CD4-positive, alpha-beta T cell treated with Interferon gamma for 1 hour (primary cell): ENCODE results near the gene HSPBAP1.
A peak's percentile ranks its signal among the peaks of the same experiment; 100 is the strongest.
"Not testable (repeated sequence)": the region's sequence is repeated elsewhere in the genome, so short reads cannot be mapped to it uniquely, and the experiment has no call there.

ENCODE experiments used
- DNase-seq: peaks from one replicate; pipeline ENCODE4 v3.0.0-alpha.2; 2020

Gene HSPBAP1

GRCh38 chr3:122782804-122783203, 10.8 kb downstream of the HSPBAP1 start:
- no peak for DNase-seq

DNA sequence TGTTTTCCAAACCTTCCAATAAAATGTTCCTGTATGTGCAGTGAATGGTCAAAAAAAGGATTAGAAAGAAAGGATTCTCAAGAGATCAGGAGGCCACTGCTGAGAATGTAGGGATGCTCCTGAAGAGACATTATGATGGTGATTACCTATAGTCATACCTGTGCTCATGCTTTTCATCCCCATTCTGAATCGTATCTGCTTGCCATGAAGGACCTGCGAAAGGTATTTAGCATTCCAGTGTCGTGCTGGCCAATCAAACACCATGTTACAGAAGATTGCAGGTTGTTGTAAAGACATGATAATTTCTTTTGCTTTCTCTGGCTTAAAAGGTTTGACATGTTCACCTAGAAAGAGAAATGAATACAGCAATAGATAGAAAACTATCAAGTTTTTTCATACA, 16.1 kb downstream of the HSPBAP1 start:
- DNase-seq = no peak

- DNase-seq = no peak
Observed at GRCh38 chr3:122776675-122777468, 16.8 kb downstream of the HSPBAP1 start.

- no peak for DNase-seq
Observed at GRCh38 chr3:122774564-122774963, 19.1 kb downstream of the HSPBAP1 start.

GRCh38 chr3:122773944-122774509, 19.6 kb downstream of the HSPBAP1 start:
- DNase-seq = no peak

GRCh38 chr3:122772827-122773226, 20.8 kb downstream of the HSPBAP1 start:
- DNase-seq = no peak

DNA sequence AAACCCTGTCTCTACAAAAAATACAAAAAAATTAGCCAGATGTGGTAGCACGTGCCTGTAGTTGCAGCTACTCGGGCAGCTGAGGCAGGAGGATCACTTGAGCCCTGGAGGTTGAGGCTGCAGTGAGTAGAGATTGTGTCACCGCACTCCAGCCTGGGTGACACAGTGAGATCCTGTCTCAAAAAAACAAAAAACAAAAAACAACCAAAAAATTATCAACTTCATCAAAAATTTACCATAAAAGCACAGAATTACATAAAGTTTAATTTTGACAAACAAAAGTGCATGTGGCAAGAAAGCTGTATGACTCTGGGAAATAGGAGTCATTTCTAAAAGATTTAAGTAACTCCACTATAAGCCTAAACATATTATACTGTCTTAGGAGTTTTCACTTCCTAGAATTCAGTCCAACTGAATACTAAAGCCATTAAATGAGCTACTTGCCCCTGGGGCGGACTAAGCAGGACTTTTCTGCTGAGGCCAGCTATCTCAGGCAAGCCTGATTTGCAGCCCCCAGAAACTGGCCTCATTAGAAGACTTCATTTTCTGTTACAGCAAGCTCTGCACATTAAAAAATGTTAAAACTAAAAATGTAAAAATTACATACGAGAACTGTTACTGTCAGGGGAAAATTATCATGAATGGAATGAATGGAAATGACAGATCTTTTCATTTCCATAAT, 23.0 kb downstream of the HSPBAP1 start:
- peak; percentile 26 for DNase-seq

GRCh38 chr3:122767540-122768372, 25.9 kb downstream of the HSPBAP1 start:
- DNase-seq = no peak

DNA sequence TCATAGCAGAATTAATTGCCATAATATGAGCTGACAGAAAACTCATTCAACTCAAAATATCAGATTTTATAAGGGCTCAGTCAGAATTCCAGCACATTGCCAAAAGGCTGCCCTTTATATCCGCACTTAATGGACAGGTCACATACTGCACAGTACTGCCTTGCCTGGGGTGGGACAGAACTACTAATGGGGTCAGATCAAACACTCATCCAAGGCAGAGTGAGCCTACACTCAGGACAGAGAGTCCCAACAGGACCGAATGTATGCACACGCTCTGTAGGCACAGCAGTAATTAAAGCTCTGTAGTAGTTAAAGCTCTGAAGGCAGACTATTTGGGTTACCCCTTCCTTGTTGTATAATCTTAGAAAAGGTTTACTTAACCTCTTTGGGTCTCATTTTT, 27.2 kb downstream of the HSPBAP1 start:
- DNase-seq = no peak

GRCh38 chr3:122760453-122761271, 33.0 kb downstream of the HSPBAP1 start:
- DNase-seq = no peak

DNA sequence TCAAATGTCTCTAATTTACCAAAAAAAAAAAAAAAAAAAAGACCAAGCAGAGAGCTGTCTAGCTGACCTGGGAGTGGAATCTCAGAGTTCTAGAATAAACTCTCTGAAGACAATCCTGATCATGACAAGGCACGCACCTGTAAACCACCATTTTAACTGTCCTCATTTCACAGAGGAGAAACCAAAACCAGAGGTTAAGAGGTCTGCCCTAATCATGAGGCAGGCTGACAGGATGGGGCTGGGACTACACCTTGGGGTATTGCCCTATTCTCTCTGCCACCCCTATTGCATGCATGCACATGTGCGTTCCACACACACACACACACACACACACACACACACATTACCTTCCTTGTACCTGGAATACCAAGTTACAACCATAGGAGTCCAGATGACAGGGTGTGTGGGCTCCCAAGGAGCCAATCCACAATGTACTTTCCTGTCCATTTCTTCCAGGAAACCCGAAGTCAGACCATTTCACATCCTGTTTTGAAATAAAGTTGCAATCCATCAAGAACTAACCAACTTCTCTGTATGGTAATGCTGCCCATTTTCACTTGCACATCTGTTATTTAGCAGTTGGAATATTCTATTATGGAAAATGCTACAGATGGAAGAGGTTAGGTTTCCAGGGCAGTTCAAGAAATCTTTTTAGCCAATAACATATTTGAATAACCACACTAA, 34.6 kb downstream of the HSPBAP1 start:
- no peak for DNase-seq

GRCh38 chr3:122755491-122755890, 38.1 kb downstream of the HSPBAP1 start:
- no peak for DNase-seq

GRCh38 chr3:122754929-122755328, 38.7 kb downstream of the HSPBAP1 start:
- no peak for DNase-seq

DNA sequence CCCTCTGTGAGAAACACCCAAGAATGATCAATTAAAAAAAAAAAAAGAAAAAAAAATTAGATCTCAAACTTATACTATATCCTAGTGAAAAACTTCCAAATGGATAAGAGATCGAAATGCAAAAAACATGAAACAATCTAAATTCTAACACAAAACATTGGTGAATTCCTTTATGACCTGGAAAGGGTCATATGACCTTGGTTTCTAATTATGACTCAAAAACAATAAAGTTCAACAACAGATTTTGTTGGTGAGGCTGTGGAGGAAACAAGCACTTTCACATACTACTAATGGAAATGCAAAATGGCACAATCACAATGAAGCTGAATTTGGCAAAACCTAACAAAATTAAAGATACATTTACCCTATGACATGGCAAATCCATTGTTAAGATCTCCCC, 45.3 kb downstream of the HSPBAP1 start:
- DNase-seq = no peak

DNA sequence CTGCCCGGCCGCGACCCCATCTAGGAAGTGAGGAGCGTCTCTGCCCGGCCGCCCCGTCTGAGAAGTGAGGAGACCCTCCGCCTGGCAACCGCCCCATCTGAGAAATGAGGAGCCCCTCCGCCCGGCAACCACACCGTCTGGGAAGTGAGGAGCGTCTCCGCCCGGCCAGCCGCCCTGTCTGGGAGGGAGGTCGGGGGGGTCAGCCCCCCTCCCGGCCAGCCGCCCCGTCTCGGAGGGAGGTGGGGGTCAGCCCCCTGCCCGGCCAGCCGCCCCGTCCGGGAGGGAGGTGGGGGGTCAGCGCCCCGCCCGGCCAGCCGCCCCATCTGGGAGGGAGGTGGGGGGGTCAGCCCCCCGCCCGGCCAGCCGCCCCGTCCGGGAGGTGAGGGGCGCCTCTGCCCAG, 46.3 kb downstream of the HSPBAP1 start:
- DNase-seq = not testable (repeated sequence)

DNA sequence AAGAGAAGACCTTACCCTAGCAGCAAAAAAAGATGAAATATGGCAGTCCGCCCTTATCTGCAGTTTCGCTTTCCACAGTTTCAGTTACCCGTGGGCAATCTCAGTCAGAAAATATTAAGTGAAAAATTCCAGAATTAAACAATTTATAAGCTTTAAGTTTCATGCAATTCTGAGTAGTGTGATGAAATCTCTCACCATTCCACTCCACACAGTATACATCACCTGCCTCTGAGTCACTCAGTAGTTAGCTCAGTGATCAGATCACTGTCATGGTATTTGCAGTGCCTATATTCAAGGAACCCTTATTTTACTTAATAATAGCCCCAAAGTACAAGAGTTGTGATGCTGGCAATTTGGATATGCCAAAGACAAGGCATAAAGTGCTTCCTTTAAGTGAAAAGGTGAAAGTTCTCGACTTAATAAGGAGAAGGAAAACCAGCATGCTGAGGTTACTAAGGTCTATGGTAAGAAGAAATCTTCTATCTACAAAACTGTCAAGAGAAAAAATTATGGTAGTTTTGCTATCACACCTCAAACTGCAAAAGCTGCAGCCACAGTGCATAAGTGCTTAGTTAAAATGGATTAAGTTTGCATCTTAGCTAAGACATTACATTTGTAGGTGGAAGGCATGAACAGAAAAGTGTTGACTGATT, 48.1 kb downstream of the HSPBAP1 start:
- no peak for DNase-seq

DNA sequence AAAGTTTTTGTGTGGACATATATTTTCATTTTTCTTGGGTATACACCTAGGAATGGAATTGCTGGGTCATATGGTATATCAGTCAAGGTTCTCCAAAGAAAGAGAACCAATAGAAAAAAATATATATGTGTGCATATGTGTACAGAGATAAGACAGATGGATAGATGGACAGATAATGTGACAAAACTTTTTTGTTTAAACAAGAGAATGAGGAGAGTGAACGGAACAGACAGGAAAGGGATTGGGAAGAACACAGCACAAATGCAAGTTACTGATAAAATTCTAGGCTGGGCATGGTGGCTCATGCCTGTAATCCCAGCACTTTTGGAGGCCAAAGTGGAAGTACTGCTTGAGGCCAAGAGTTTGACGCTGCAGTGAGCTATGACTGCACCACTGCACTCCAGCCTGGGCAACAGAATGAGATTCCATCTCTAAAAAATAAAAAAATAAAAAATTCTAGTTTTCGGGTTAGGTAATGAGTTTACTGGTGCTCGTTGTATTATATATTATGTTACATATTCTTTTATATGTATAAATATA, 50.0 kb downstream of the HSPBAP1 start:
- DNase-seq = no peak

DNA sequence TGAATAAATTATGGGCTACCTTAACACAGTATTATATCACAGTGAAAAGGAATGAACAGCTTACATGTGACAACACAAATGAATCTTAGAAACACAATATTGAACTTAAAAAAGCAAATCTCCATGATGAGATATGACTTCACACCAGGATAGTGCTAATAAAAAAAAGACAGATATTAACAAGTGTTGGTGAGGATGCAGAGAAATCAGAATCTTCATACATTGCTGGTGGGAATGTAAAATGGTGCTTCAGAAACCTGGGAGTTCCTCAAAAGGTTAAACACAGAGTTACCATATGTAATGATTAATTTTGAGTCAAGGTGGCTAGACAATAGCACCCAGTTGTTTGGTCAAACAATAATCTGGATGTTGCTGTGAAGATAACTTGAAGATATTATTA, 51.4 kb downstream of the HSPBAP1 start:
- DNase-seq = no peak

DNA sequence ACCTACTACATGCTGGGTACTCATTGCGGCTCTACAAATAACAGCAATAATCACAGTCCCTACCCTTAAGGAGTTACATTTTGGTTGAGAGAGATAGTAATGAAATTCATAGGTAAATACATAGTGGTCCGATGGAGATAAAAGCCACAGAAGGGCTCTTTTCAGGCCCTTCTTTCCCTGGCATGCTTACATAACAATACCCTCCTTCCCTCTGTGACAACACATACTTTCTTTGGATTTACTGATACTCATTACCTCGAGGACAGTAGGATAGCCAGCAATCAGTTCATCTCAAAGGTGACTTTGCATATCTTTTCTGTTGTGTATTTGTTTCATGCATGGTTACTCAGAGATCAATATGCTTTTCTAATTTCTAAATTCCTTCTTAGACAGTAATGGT, 54.5 kb downstream of the HSPBAP1 start:
- no peak for DNase-seq

DNA sequence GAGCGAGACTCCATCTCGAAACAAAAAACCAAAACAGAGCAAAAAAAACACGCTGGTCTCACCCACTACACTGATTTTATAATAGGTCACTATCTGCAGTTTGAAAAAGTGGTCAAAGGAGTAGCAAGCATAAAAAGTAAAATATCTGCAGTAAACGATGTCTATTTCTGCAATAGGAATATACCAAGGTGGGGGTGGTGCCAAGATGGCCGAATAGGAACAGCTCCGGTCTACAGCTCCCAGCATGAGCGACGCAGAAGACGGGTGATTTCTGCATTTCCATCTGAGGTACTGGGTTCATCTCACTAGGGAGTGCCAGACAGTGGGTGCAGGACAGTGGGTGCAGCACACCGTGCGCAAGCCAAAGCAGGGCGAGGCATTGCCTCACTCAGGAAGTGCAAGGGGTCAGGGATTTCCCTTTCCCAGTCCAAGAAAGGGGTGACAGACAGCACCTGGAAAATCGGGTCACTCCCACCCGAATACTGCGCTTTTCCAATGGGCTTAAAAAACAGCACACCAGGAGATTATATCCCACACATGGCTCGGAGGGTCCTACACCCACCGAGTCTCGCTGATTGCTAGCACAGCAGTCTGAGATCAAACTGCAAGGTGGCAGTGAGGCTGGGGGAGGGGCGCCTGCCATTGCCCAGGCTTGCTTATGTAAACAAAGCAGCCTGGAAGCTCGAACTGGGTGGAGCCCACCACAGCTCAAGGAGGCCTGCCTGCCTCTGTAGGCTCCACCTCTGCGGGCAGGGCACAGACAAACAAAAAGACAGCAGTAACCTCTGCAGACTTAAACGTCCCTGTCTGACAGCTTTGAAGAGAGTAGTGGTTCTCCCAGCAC, 60.7 kb downstream of the HSPBAP1 start:
- not testable (repeated sequence) for DNase-seq
